OCI-LY7 (cell line): ENCODE measurements around the gene CNR2. TPM values are rescaled to one million over a fixed set of nuclear protein-coding genes. Genes with fewer than 3 reads are reported as not detected.

Experiments
- BruUV-seq: library from RNA; stranded (reverse); fragments of 400-500 nt; replicated peaks from 2 replicates; lab custom pipeline; 2021; lab: Mats Ljungman, UMichigan
- CTCF ChIA-PET: fragments of 300-600 bp; sonication (Branson Sonifier 250); formaldehyde crosslinking; loops from one replicate; lab custom pipeline; 2022; ENCODE audit warnings: antibody characterized with exemption; ENCODE audit not compliant: unreplicated experiment; lab: Charles Lee
- POLR2A ChIA-PET: fragments of 300-600 bp; sonication (Branson Sonifier 250); formaldehyde crosslinking; loops from one replicate; lab custom pipeline; 2022; ENCODE audit warnings: antibody characterized with exemption; lab: Charles Lee
- DNase-seq: peaks from one replicate; pipeline ENCODE4 v3.0.0-alpha.2; 2015; ENCODE audit warnings: low spot score
- H2AFZ ChIP-seq: fragments of 200-600 bp; sonication (generic), shearing (Covaris generic); 2 replicates; pipeline ENCODE4 v1.6.1; 2014; ENCODE audit warnings: mild to moderate bottlenecking, antibody characterized with exemption, low read length, moderate library complexity
- H3K27ac ChIP-seq: fragments of 200-600 bp; sonication (generic); 2 replicates; pipeline ENCODE4 v1.5.1; 2014; ENCODE audit warnings: mixed run types, low read depth, mild to moderate bottlenecking, moderate library complexity, low read length, inconsistent platforms; ENCODE audit not compliant: poor library complexity, severe bottlenecking
- H3K36me3 ChIP-seq: fragments of 200-600 bp; sonication (generic); 2 replicates; pipeline ENCODE4 v1.6.1; 2014; ENCODE audit warnings: mild to moderate bottlenecking, antibody characterized with exemption, low read length, moderate library complexity, mixed read lengths; ENCODE audit not compliant: insufficient read depth
- H3K4me1 ChIP-seq: fragments of 200-600 bp; sonication (generic); 2 replicates; pipeline ENCODE4 v1.5.1; 2014; ENCODE audit warnings: mild to moderate bottlenecking, low read length; ENCODE audit not compliant: insufficient read depth, poor library complexity, severe bottlenecking
- H3K4me2 ChIP-seq: fragments of 200-600 bp; sonication (generic); 2 replicates; pipeline ENCODE4 v1.6.1; 2014; ENCODE audit warnings: mild to moderate bottlenecking, low read length
- H3K4me3 ChIP-seq: fragments of 200-600 bp; sonication (generic); 2 replicates; pipeline ENCODE4 v1.5.1; 2014; ENCODE audit warnings: mild to moderate bottlenecking, low read depth, low read length; ENCODE audit not compliant: poor library complexity, severe bottlenecking
- H3K79me2 ChIP-seq: fragments of 200-600 bp; sonication (generic); 2 replicates; pipeline ENCODE4 v1.6.1; 2016; ENCODE audit warnings: low read depth, mild to moderate bottlenecking, low read length, moderate library complexity, mixed read lengths; ENCODE audit not compliant: insufficient read depth
- H3K9me2 ChIP-seq: fragments of 200-600 bp; sonication (generic); 2 replicates; pipeline ENCODE4 v1.6.1; 2016; ENCODE audit warnings: mild to moderate bottlenecking, low read length, mixed read lengths; ENCODE audit not compliant: insufficient read depth
- H3K9me3 ChIP-seq: fragments of 200-600 bp; sonication (generic); 2 replicates; pipeline ENCODE4 v1.6.1; 2014; ENCODE audit warnings: mild to moderate bottlenecking, mixed run types, low read length, mixed read lengths
- H4K20me1 ChIP-seq: fragments of 200-600 bp; sonication (generic); 2 replicates; pipeline ENCODE4 v1.6.1; 2014; ENCODE audit warnings: mild to moderate bottlenecking, antibody characterized with exemption, low read length, moderate library complexity, mixed read lengths; ENCODE audit not compliant: insufficient read depth
- CTCF ChIP-seq: fragments of 200-600 bp; sonication (generic); conservative IDR thresholded peaks from 2 replicates; pipeline ENCODE4 v1.5.1; 2014; ENCODE audit warnings: mild to moderate bottlenecking, antibody characterized with exemption, low read length, moderate library complexity, mixed read lengths
- EZH2phosphoT487 ChIP-seq: fragments of 200-600 bp; sonication (generic); IDR thresholded peaks from 2 replicates; pipeline ENCODE4 v1.6.1; 2018; ENCODE audit warnings: low read depth, borderline replicate concordance, mild to moderate bottlenecking, mixed run types, antibody characterized with exemption, low read length, moderate library complexity, mixed read lengths
- intact Hi-C: fragments of 100-400 bp; cut with micrococcal nuclease; formaldehyde crosslinking; loops from one replicate; pipeline ENCODE4 v1.10.0; 2022; ENCODE audit not compliant: unreplicated experiment
- total RNA-seq, 2 experiments: library from RNA; depleted of rRNA in 1 of 2; stranded (reverse); fragments of >200 nt in 1 of 2; shearing (Covaris generic) in 1 of 2; gene quantifications; 2 replicates each; pipeline ENCODE4 v1.2.3, GENCODE V29; 2014 to 2022

CNR2 gene
- total RNA-seq, 2 experiments from 2014 or later = 14.1 to 17.0 TPM

DNA sequence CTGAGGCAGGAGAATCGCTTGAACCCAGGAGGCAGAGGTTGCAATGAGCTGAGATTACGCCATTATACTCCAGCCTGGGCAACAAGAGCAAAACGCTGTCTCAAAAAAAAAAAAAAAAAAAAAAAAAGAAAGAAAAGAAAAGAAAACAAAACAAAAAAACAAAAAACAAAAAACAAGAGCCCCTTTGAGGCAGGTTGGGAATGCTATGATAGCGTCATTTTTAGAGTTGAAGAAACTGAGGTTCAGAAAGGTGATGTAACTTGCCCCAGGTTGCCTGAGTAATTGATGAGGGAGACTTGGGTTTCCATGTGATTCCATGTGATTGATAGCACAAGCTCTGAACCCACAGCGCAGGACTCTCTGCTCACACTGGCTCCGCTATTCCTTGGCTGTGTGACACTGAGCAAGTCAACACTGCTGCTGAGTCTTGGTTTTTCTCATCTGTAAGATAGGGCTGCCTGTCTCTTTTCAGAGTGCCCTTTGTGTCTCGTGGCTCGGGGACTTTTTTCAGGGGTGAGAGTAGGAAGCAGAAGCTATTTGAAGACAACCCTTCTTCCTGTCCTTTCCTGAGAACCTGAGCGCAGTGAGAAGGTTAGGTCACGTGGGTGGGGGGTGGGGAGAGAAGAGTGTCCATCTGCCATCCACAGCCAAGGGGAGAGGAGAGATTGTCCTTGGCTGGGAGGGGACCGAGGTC is 2.5 kb downstream of the CNR2 start:
- Histone ChIP-seq H2AFZ (no peak overlapping the region), H3K4me3 (peak overlapping the region; percentile 76), H4K20me1 (no peaks in the 10 kb centered on the region), H3K9me3 (no peaks in the 10 kb centered on the region), H3K79me2 (peaks cover 66% of the 10 kb centered on the region), H3K4me2 (peak overlapping the region; percentile 83), H3K27ac (peak overlapping the region; percentile 95), H3K9me2 (no peaks in the 10 kb centered on the region), H3K4me1 (peaks cover 96% of the 10 kb centered on the region), H3K36me3 (peaks cover 6% of the 10 kb centered on the region)
- CTCF ChIA-PET = interaction anchor here (3.9 kb wide), 1 partner anchor 100 kb away, joined by 20 read pairs; no protein-coding TSS in a partner anchor
- no TSS peak for BruUV-seq
- DNase-seq = peak; percentile 79
- intact Hi-C loops = no loop called here
- TF ChIP-seq CTCF (no peak), EZH2phosphoT487 (no peak)
- POLR2A ChIA-PET = interaction anchor here (0.5 to 5.8 kb wide), 17 partner anchors 14 to 1559 kb away, joined by 3 to 35 read pairs (median 5); partner anchors contain the start of genes HMGCL, PITHD1 and PNRC2

DNA sequence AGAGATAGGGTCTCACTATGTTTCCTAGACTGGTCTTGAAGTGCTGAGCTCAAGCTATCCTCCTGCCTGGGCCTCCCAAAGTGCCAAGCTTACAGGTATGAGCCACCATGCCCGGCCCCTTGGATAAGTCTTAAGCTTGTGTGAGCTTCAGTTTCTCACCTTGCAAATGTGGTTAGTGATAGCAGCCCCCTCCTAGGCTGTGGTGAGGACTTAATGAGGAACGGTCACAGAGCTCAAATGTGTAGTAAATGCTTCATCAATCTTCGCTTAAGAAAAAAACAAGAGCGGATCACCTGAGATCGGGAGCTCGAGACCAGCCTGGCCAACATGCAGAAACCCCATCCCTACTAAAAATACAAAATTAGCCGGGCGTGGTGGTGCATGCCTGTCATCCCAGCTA is 3.0 kb downstream of the CNR2 start:
- peak; percentile 66 for DNase-seq
- Histone ChIP-seq H3K4me2 (peak overlapping the region; percentile 83), H3K9me3 (no peaks in the 10 kb centered on the region), H3K79me2 (peaks cover 72% of the 10 kb centered on the region), H3K4me1 (peaks cover 96% of the 10 kb centered on the region), H3K4me3 (peak overlapping the region; percentile 76), H2AFZ (no peak overlapping the region), H3K36me3 (peaks cover 9% of the 10 kb centered on the region), H3K27ac (peak overlapping the region; percentile 95), H4K20me1 (no peaks in the 10 kb centered on the region), H3K9me2 (no peaks in the 10 kb centered on the region)
- POLR2A ChIA-PET = interaction anchor here (0.5 to 5.8 kb wide), 20 partner anchors 13 to 443 kb away, joined by 3 to 35 read pairs (median 6); partner anchors contain the start of genes HMGCL, PITHD1 and PNRC2
- CTCF ChIA-PET = interaction anchor here (0.5 to 3.9 kb wide), 3 partner anchors 22 to 100 kb away, joined by 4 to 20 read pairs (median 4); no protein-coding TSS in a partner anchor
- TSS peak; percentile 31 for BruUV-seq
- intact Hi-C loops = no loop called here
- TF ChIP-seq CTCF = no peak
- no peak for TF ChIP-seq EZH2phosphoT487
